K562 (cell line): Measurements from ENCODE around the gene SPTBN4. TPM values are rescaled to one million over a fixed set of nuclear protein-coding genes. Genes with fewer than 3 reads are reported as not detected.

ENCODE experiments used
- CBFA2T2 ChIP-seq: fragments of 450-650 bp; conservative IDR thresholded peaks from 2 replicates; pipeline ENCODE4 v1.6.1; 2017; ENCODE audit warnings: mild to moderate bottlenecking
- CBX5 ChIP-seq: IDR thresholded peaks from 2 replicates; pipeline ENCODE4 v1.6.1; 2014; ENCODE audit warnings: low read depth, borderline replicate concordance
- GABPB1 ChIP-seq: sonication (generic); formaldehyde crosslinking; IDR thresholded peaks from 2 replicates; pipeline ENCODE4 v1.8.0; 2022; ENCODE audit warnings: mild to moderate bottlenecking, missing genetic modification reagents
- KHSRP ChIP-seq: fragments of 450-650 bp; IDR thresholded peaks from 2 replicates; pipeline ENCODE4 v1.6.1; 2017
- MTA1 ChIP-seq: fragments of 450-650 bp; IDR thresholded peaks from 2 replicates; pipeline ENCODE4 v1.6.1; 2017; ENCODE audit warnings: borderline replicate concordance
- NBN ChIP-seq: fragments of 450-650 bp; IDR thresholded peaks from 2 replicates; pipeline ENCODE4 v1.6.1; 2016; ENCODE audit warnings: low read depth, mild to moderate bottlenecking
- PHB ChIP-seq: fragments of 250-450 bp; sonication (Bioruptor Pico); IDR thresholded peaks from 2 replicates; pipeline ENCODE4 v1.5.0; 2021
- POLR3G ChIP-seq: IDR thresholded peaks from 2 replicates; pipeline ENCODE4 v1.6.1; 2011; ENCODE audit not compliant: insufficient read length, insufficient replicate concordance; ENCODE audit errors: extremely low read depth
- RBM34 ChIP-seq: fragments of 200-400 bp; formaldehyde crosslinking; IDR thresholded peaks from 2 replicates; pipeline ENCODE4 v1.6.1; 2018; ENCODE audit warnings: low read length, borderline replicate concordance; ENCODE audit not compliant: insufficient read depth
- RHOXF2B ChIP-seq: fragments of 250-450 bp; sonication (Bioruptor Pico); conservative IDR thresholded peaks from 2 replicates; pipeline ENCODE4 v1.5.1; 2021
- SMAD4 ChIP-seq: fragments of 250-450 bp; sonication (Bioruptor Pico); conservative IDR thresholded peaks from 2 replicates; pipeline ENCODE4 v1.8.0; 2021; ENCODE audit warnings: inconsistent platforms, mild to moderate bottlenecking, moderate library complexity
- SOX6 ChIP-seq: fragments of 450-650 bp; IDR thresholded peaks from 2 replicates; pipeline ENCODE4 v1.6.1; 2014; ENCODE audit warnings: mild to moderate bottlenecking
- SUPT5H ChIP-seq: fragments of 450-650 bp; IDR thresholded peaks from 2 replicates; pipeline ENCODE4 v1.6.1; 2016
- ZBTB40 ChIP-seq, 2 experiments: fragments of 450-650 bp in 1 of 2; sonication (generic) in 1 of 2; formaldehyde crosslinking in 1 of 2; IDR thresholded peaks; 2 replicates each; pipeline versions ENCODE4 v1.7.1 to v1.9.0; 2016 to 2022; ENCODE audit warnings: inconsistent platforms in 1 of 2, mild to moderate bottlenecking in 1 of 2, missing genetic modification reagents in 1 of 2
- ZFP1 ChIP-seq: fragments of 450-650 bp; formaldehyde crosslinking; IDR thresholded peaks from 2 replicates; pipeline ENCODE4 v1.4.0; 2020; ENCODE audit warnings: mild to moderate bottlenecking, mixed read lengths
- ZNF3 ChIP-seq: fragments of 250-450 bp; sonication (Bioruptor Pico); IDR thresholded peaks from 2 replicates; pipeline ENCODE4 v1.5.0; 2021; ENCODE audit warnings: mild to moderate bottlenecking, moderate library complexity
- polyA plus RNA-seq, 8 experiments: library from polyadenylated mRNA; depleted of rRNA in 4 of 8; stranded (reverse) in 5 of 8; unstranded in 3 of 8; fragments of >200 nt; fragmentation: Nextera tagmentation in 2 of 8; fragmentation: Illumina TruSeq in 1 of 8; extraction: Ambion mirVana in 2 of 8; extraction: Trizol in 1 of 8; gene quantifications; 2 replicates each; pipeline versions ENCODE4 v1.2.1 to v1.2.3, GENCODE V29; 2011 to 2014; ENCODE audit warnings: inconsistent platforms in 1 of 8, missing spikeins in 1 of 8
- total RNA-seq, 7 experiments: library from RNA; depleted of rRNA in 6 of 7; stranded (reverse); fragments of >200 nt in 6 of 7; fragmentation: Illumina TruSeq in 2 of 7; extraction: Trizol in 2 of 7; gene quantifications; 2 replicates each; pipeline versions ENCODE4 v1.2.1 to v1.2.3, GENCODE V29; 2011 to 2021; ENCODE audit warnings: low replicate concordance in 1 of 7
- TF ChIP-seq, protein P1 (sequence below): fragments of 250-450 bp; sonication (Bioruptor Pico); IDR thresholded peaks from 2 replicates; pipeline ENCODE4 v1.8.0; 2021; ENCODE audit warnings: borderline replicate concordance, mild to moderate bottlenecking, moderate library complexity; ENCODE audit not compliant: poor library complexity, severe bottlenecking
- TF ChIP-seq, protein P2 (sequence below): fragments of 450-650 bp; formaldehyde crosslinking; IDR thresholded peaks from 2 replicates; pipeline ENCODE4 v1.4.0; 2022; ENCODE audit warnings: missing genetic modification characterization

The SPTBN4 gene
- total and polyA plus RNA-seq, 9 of the 15 experiments (the other 6 are each of a cell fraction or from before 2014, with no cell fraction given) = 0.01 to 1.5 (median 0.86) TPM

- TF ChIP-seq ZBTB40 (IDR thresholded peaks at IDR 0.05) (peak; percentile 37; the same call in 1 of the 2 replicates), ZBTB40 (CRISPR knock-in tag; IDR thresholded peaks at IDR 0.05) (no peak), RBM34 (no peak), POLR3G (no peak), ZNF3 (CRISPR knock-in tag) (no peak), NBN (no peak), PHB (CRISPR knock-in tag) (0 out of 2 replicates have a peak, but pooled peaks have one; percentile 5), SUPT5H (peak; percentile 4), SMAD4 (no peak), CBX5 (no peak), SOX6 (peak; percentile 16; the same call in 1 of the 2 replicates), MTA1 (peak; percentile 66), GABPB1 (CRISPR knock-in tag) (0 out of 2 replicates have a peak, but pooled peaks have one; percentile 6), ZFP1 (CRISPR knock-in tag) (no peak), KHSRP (peak; percentile 25; the same call in 1 of the 2 replicates), CBFA2T2 (no peak), RHOXF2B (CRISPR knock-in tag) (0 out of 2 replicates have a peak, but pooled peaks have one; percentile 36)
- TF ChIP-seq, protein P1, sequence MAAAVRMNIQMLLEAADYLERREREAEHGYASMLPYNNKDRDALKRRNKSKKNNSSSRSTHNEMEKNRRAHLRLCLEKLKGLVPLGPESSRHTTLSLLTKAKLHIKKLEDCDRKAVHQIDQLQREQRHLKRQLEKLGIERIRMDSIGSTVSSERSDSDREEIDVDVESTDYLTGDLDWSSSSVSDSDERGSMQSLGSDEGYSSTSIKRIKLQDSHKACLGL = no peak
- TF ChIP-seq, protein P2, sequence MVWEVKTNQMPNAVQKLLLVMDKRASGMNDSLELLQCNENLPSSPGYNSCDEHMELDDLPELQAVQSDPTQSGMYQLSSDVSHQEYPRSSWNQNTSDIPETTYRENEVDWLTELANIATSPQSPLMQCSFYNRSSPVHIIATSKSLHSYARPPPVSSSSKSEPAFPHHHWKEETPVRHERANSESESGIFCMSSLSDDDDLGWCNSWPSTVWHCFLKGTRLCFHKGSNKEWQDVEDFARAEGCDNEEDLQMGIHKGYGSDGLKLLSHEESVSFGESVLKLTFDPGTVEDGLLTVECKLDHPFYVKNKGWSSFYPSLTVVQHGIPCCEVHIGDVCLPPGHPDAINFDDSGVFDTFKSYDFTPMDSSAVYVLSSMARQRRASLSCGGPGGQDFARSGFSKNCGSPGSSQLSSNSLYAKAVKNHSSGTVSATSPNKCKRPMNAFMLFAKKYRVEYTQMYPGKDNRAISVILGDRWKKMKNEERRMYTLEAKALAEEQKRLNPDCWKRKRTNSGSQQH (CRISPR knock-in tag) = peak; percentile 75; the same call in 1 of the 2 replicates
Observed at GRCh38 chr19:40466219-40466984, 399 bp upstream of the SPTBN4 start (continued).
